Epithelial cell of proximal tubule (primary cell): ENCODE results near the gene SLC25A39. TPM values are rescaled to one million over a fixed set of nuclear protein-coding genes. Genes with fewer than 3 reads are reported as not detected.
A peak's percentile ranks its signal among the peaks of the same experiment; 100 is the strongest.

ENCODE experiments used
- DNase-seq: peaks from one replicate; pipeline ENCODE4 v3.0.0-alpha.2; 2011; ENCODE audit warnings: low read depth
- H3K4me3 ChIP-seq: 2 replicates; pipeline ENCODE4 v1.5.1; 2011; ENCODE audit warnings: low read depth, mild to moderate bottlenecking, low read length
- total RNA-seq: library from RNA; depleted of rRNA; stranded (reverse); fragments of >200 nt; gene quantifications from 2 replicates; pipeline ENCODE4 v1.2.3, GENCODE V29; 2015
- TF ChIP-seq, protein P1 (sequence below): conservative IDR thresholded peaks from 2 replicates; pipeline ENCODE4 v1.5.1; 2012; ENCODE audit warnings: low read depth, mild to moderate bottlenecking, low read length

Gene SLC25A39
- total RNA-seq, 1 donor from 2014 or later, result 161 TPM

- TF ChIP-seq, protein P1, sequence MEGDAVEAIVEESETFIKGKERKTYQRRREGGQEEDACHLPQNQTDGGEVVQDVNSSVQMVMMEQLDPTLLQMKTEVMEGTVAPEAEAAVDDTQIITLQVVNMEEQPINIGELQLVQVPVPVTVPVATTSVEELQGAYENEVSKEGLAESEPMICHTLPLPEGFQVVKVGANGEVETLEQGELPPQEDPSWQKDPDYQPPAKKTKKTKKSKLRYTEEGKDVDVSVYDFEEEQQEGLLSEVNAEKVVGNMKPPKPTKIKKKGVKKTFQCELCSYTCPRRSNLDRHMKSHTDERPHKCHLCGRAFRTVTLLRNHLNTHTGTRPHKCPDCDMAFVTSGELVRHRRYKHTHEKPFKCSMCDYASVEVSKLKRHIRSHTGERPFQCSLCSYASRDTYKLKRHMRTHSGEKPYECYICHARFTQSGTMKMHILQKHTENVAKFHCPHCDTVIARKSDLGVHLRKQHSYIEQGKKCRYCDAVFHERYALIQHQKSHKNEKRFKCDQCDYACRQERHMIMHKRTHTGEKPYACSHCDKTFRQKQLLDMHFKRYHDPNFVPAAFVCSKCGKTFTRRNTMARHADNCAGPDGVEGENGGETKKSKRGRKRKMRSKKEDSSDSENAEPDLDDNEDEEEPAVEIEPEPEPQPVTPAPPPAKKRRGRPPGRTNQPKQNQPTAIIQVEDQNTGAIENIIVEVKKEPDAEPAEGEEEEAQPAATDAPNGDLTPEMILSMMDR, result no peak
- peak overlapping the region; percentile 68 for H3K4me3 ChIP-seq
- DNase-seq, result no peak
Observed at GRCh38 chr17:44362949-44363612, 38.5 kb upstream of the SLC25A39 start.

- peak overlapping the region; percentile 68 for H3K4me3 ChIP-seq
- no peak for DNase-seq
- TF ChIP-seq, protein P1, result no peak
Observed at GRCh38 chr17:44362459-44362948, 37.9 kb upstream of the SLC25A39 start.

DNA sequence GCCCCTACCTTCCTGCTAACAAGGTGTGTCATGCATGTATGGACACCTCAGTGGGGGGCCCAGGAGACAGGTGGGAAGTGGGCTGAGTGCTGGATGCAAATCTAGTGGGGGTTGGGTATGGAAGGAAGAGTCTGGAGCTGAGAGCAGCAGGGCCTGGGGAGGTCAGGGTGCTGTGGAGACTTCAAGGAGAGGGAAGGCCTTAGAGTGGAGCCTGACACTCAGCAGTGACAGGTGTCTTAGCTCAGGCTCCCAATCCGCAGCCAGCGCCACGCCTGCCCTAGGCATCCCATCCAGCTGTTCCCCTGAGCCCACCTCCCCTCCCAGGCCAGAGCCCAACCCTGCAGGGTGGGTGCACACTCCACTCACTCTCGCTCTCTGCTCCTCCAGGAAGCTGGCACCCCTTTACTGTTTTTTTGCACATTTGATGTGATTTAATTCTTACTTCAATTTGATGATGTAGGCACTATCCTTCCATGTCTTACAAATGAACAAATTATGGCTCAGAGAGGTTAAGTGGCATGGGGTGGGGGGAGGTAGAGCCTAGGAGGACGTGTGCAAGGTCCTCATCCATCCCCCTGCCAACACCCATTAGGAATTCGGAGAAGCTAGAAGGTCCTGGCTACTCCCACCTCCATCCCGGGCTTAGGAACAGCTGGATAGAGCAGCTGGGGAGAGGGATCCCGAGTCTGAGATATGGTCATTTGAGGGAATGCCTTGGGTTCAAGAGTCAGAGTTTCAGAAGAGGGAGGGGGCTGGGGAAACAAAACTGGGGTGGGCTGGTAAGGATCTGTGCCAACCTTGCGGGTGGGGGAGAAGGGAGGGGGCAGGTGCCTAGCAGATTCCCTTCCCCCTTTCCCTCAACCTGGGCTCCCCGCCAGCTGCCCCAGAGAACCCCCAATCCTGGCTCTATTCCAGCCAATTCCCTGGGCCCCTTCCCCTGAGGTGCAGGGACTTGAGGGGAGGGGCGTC lies 37.0 kb upstream of the SLC25A39 start:
- H3K4me3 ChIP-seq, result no peak overlapping the region
- TF ChIP-seq, protein P1, result no peak
- DNase-seq, result no peak

DNA sequence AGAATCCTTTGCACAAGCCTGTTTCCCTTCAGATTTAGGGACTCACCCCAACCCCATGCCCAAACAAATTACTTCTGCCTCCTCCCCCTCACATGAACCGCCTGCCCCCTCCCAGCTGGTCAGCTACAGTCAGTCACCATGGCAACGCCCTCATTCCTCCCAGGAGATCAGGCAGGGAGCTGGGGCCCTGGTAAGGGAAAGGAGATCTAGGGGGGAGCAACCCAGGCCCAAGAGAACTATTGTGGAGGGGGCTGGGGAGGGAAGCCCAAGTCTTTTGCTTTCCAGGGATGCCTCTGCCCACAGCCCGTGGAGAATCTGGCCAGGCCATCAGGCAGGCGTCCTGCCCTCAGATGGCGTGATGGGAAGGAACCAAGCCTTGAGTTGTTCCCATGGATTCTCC lies 36.2 kb upstream of the SLC25A39 start:
- TF ChIP-seq, protein P1, result no peak
- DNase-seq, result no peak
- H3K4me3 ChIP-seq, result no peak overlapping the region

GRCh38 chr17:44360144-44360533 lies 35.5 kb upstream of the SLC25A39 start:
- TF ChIP-seq, protein P1, result no peak
- no peak overlapping the region for H3K4me3 ChIP-seq
- no peak for DNase-seq

DNA sequence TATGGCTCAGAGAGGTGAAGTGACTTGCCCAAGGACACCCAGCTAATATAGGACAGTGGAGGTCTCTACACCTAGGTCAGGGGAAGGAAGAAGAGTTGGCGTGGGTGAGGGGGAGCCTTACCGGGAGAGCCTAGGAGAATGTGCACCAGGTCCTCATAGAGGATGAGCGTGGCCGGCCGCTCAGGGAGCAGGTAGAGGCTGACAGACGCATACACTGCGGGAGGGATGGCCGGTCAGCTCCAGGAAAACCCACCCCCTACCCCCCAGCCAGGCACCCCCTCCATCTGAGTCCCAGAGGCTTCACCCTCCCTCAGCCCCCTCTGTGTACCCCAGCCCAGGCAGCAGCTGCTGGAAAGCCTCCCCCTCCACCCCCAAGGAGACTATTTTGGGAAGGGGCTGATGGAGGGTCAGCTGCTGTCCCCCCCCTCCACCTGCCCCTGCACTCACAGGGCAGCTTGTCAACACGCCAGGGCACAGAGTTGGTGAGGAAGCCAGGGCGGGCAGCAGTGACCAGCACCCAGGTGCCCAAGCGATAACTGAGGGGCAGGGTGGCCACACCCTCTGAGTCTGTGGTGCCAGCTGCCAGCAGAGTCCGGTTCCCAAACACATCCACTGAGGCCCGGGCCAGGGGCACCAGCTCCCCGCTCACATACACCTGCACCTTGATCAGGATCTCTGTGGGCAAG lies 35.0 kb upstream of the SLC25A39 start:
- H3K4me3 ChIP-seq, result no peak overlapping the region
- DNase-seq, result no peak
- TF ChIP-seq, protein P1, result no peak
